HepG2 (cell line): Measurements from ENCODE around the gene CD164L2. TPM values are rescaled to one million over a fixed set of nuclear protein-coding genes. Genes with fewer than 3 reads are reported as not detected.
A peak's percentile ranks its signal among the peaks of the same experiment; 100 is the strongest.

Experiments
- ATAC-seq: fragments of 200-7000 bp; cut with Tn5 transposase; 3 replicates; pipeline ENCODE4 v1.9.1; 2020; ENCODE audit warnings: mild to moderate bottlenecking, moderate library complexity
- BruUV-seq: library from RNA; stranded (reverse); fragments of 400-500 nt; replicated peaks from 2 replicates; lab custom pipeline; 2021; lab: Mats Ljungman, UMichigan
- CTCF ChIA-PET: fragments of 300-600 bp; formaldehyde crosslinking; extraction: SDS; loops from one replicate; lab custom pipeline; 2021; ENCODE audit warnings: low total read pairs, inconsistent platforms, low intra/inter-chr PET ratio; lab: Yijun Ruan, JAX
- POLR2A ChIA-PET: fragments of 350-600 bp; sonication (Branson Sonifier 250); formaldehyde crosslinking; loops from one replicate; lab custom pipeline; 2020; ENCODE audit warnings: antibody characterized with exemption, inconsistent platforms; lab: Yijun Ruan, JAX
- DNase-seq: peaks from one replicate; pipeline ENCODE4 v3.0.0-alpha.2; 2015; ENCODE audit warnings: low spot score
- FAIRE-seq: peaks from 3 replicates; lab custom pipeline; 2011; peaks lifted over from hg19 to GRCh38; lab: Jason Lieb, UNC
- H2AFZ ChIP-seq: one replicate; pipeline ENCODE4 v1.6.1; 2011; ENCODE audit warnings: low read length, inconsistent platforms
- H3K27ac ChIP-seq: fragments of 300-600 bp; 3 replicates; pipeline ENCODE4 v1.8.0; 2011; ENCODE audit warnings: mixed run types, mild to moderate bottlenecking, mixed read lengths, low read length, inconsistent platforms; ENCODE audit not compliant: insufficient read depth; ENCODE audit errors: extremely low read length
- H3K27me3 ChIP-seq, 2 experiments: fragments of 200-600 bp in 1 of 2; 2 replicates in 1 of 2; 3 replicates in 1 of 2; pipeline versions ENCODE4 v1.6.0 to v1.8.0; 2011; ENCODE audit warnings: low read length in 2 of 2, mild to moderate bottlenecking in 2 of 2, moderate library complexity in 2 of 2, inconsistent platforms in 1 of 2; ENCODE audit not compliant: insufficient read depth in 2 of 2, control insufficient read depth in 1 of 2
- H3K36me3 ChIP-seq, 2 experiments: fragments of 200-600 bp in 1 of 2; replicated peaks in 1 of 2; 2 replicates in 1 of 2; 3 replicates in 1 of 2; pipeline versions ENCODE4 v1.5.1 to v1.8.0; 2011; ENCODE audit warnings: low read length in 2 of 2, inconsistent platforms in 1 of 2; ENCODE audit not compliant: insufficient read depth in 2 of 2, control insufficient read depth in 1 of 2
- H3K4me1 ChIP-seq: 2 replicates; pipeline ENCODE4 v1.5.1; 2012; ENCODE audit warnings: low read length, inconsistent platforms; ENCODE audit not compliant: insufficient read depth
- H3K4me2 ChIP-seq: 2 replicates; pipeline ENCODE4 v1.6.0; 2011; ENCODE audit warnings: low read depth, low read length, inconsistent platforms
- H3K4me3 ChIP-seq, 3 experiments: fragments of 200-600 bp in 1 of 3; sonication (generic), shearing (Covaris generic) in 1 of 3; replicated peaks in 1 of 3; 2 replicates each; pipeline ENCODE4 v1.5.1; 2011 to 2016; ENCODE audit warnings: low read length in 3 of 3, inconsistent platforms in 2 of 3, low read depth in 2 of 3, mild to moderate bottlenecking in 2 of 3, control low read depth in 1 of 3, mixed read lengths in 1 of 3; ENCODE audit not compliant: insufficient read depth in 1 of 3
- H3K79me2 ChIP-seq: one replicate; pipeline ENCODE4 v1.6.1; 2011; ENCODE audit warnings: low read length, inconsistent platforms; ENCODE audit not compliant: insufficient read depth
- H3K9ac ChIP-seq: 2 replicates; pipeline ENCODE4 v1.6.0; 2011; ENCODE audit warnings: mild to moderate bottlenecking, low read depth, low read length, inconsistent platforms; ENCODE audit not compliant: insufficient read depth
- H3K9me3 ChIP-seq: 2 replicates; pipeline ENCODE4 v1.5.1; 2012; ENCODE audit warnings: mild to moderate bottlenecking, low read length
- H4K20me1 ChIP-seq: 2 replicates; pipeline ENCODE4 v1.6.0; 2011; ENCODE audit warnings: inconsistent platforms, mild to moderate bottlenecking, low read length, moderate library complexity; ENCODE audit not compliant: insufficient read depth
- BCL6 ChIP-seq: IDR thresholded peaks from 2 replicates; pipeline ENCODE4 v1.6.1; 2016; ENCODE audit warnings: missing genetic modification reagents, missing compliant biosample characterization
- CTCF ChIP-seq: sonication (generic); formaldehyde crosslinking; IDR thresholded peaks from 2 replicates; pipeline ENCODE4 v1.5.0; 2020; ENCODE audit warnings: mild to moderate bottlenecking, missing genetic modification reagents, moderate library complexity
- FOXK2 ChIP-seq: fragments of 450-650 bp; IDR thresholded peaks from 2 replicates; pipeline ENCODE4 v1.6.1; 2016
- GABPB1 ChIP-seq: IDR thresholded peaks from 2 replicates; pipeline ENCODE4 v1.6.1; 2016; ENCODE audit warnings: mild to moderate bottlenecking, missing genetic modification reagents, moderate library complexity, missing compliant biosample characterization
- GATAD2A ChIP-seq: IDR thresholded peaks from 2 replicates; pipeline ENCODE4 v1.6.1; 2016
- HINFP ChIP-seq: sonication (generic); formaldehyde crosslinking; IDR thresholded peaks from 2 replicates; pipeline ENCODE4 v1.4.0; 2020; ENCODE audit warnings: low read depth, mild to moderate bottlenecking, missing genetic modification reagents
- HMG20A ChIP-seq: IDR thresholded peaks from 2 replicates; pipeline ENCODE4 v1.6.1; 2016; ENCODE audit warnings: borderline replicate concordance
- KDM2A ChIP-seq: sonication (generic); formaldehyde crosslinking; IDR thresholded peaks from 2 replicates; pipeline ENCODE4 v1.4.0; 2020; ENCODE audit warnings: low read depth, missing genetic modification reagents, borderline replicate concordance
- MXI1 ChIP-seq: IDR thresholded peaks from 3 replicates; pipeline ENCODE4 v1.6.1; 2012; ENCODE audit warnings: low read depth, low read length, inconsistent platforms, borderline replicate concordance
- RXRA ChIP-seq: sonication (generic); formaldehyde crosslinking; IDR thresholded peaks from 2 replicates; pipeline ENCODE4 v1.5.1; 2020; ENCODE audit warnings: missing genetic modification reagents
- SALL1 ChIP-seq: sonication (generic); formaldehyde crosslinking; IDR thresholded peaks from 2 replicates; pipeline ENCODE4 v1.8.0; 2022; ENCODE audit warnings: mild to moderate bottlenecking, missing genetic modification reagents
- SMC3 ChIP-seq: IDR thresholded peaks from 2 replicates; pipeline ENCODE4 v1.6.1; 2011; ENCODE audit warnings: low read length, improper control_type of control experiment
- STAG1 ChIP-seq: sonication (generic); formaldehyde crosslinking; IDR thresholded peaks from 2 replicates; pipeline ENCODE4 v1.4.0; 2020; ENCODE audit warnings: missing genetic modification reagents
- THAP7 ChIP-seq: sonication (generic); formaldehyde crosslinking; IDR thresholded peaks from 2 replicates; pipeline ENCODE4 v1.8.1; 2023; ENCODE audit warnings: mild to moderate bottlenecking, missing genetic modification reagents
- XRCC5 ChIP-seq: fragments of 200-400 bp; formaldehyde crosslinking; optimal IDR thresholded peaks from 2 replicates; pipeline ENCODE3; 2017; ENCODE audit warnings: mild to moderate bottlenecking, low read length
- YY1 ChIP-seq: IDR thresholded peaks from 2 replicates; pipeline ENCODE4 v1.6.1; 2011; ENCODE audit warnings: low read length, low read depth, moderate library complexity, mild to moderate bottlenecking; ENCODE audit not compliant: insufficient read depth, insufficient replicate concordance
- ZBTB1 ChIP-seq: sonication (generic); formaldehyde crosslinking; IDR thresholded peaks from 2 replicates; pipeline ENCODE4 v1.4.0; 2020; ENCODE audit warnings: missing genetic modification reagents, borderline replicate concordance
- ZBTB42 ChIP-seq: sonication (generic); formaldehyde crosslinking; IDR thresholded peaks from 2 replicates; pipeline ENCODE4 v1.5.0; 2020; ENCODE audit warnings: mild to moderate bottlenecking, missing genetic modification reagents
- ZFX ChIP-seq: sonication (generic); formaldehyde crosslinking; IDR thresholded peaks from 2 replicates; pipeline ENCODE4 v1.4.0; 2020; ENCODE audit warnings: mild to moderate bottlenecking, low read depth, missing genetic modification reagents, moderate library complexity
- WGBS: methylation state at CpG from one replicate; pipeline ENCODE4 v1.1.6; 2017; ENCODE audit warnings: low lambda C conversion rate; 5-methylcytosine and 5-hydroxymethylcytosine counted together
- in situ Hi-C: cut with HindIII; loops from 2 replicates; pipeline ENCODE4 v1.10.0; 2017; ENCODE audit warnings: low pct_unique_long_range_greater_than_20kb; ENCODE audit not compliant: extremely low pct_ligation_motif_present
- intact Hi-C: fragments of 100-400 bp; cut with micrococcal nuclease; formaldehyde crosslinking; loops from one replicate; pipeline ENCODE4 v1.10.0; 2022; ENCODE audit not compliant: unreplicated experiment
- polyA plus RNA-seq, 8 experiments: library from polyadenylated mRNA; depleted of rRNA in 3 of 8; stranded (reverse) in 7 of 8; unstranded in 1 of 8; fragments of >200 nt; fragmentation: Illumina TruSeq in 4 of 8; extraction: Trizol in 4 of 8; gene quantifications; 2 replicates each; pipeline versions ENCODE4 v1.2.1 to v1.2.3, GENCODE V29; 2011 to 2016; ENCODE audit warnings: low read depth in 4 of 8, missing spikeins in 1 of 8, mixed read lengths in 1 of 8; ENCODE audit not compliant: insufficient read depth in 1 of 8
- total RNA-seq, 5 experiments: library from RNA; depleted of rRNA; stranded (reverse); fragments of >200 nt; fragmentation: Illumina TruSeq; extraction: Trizol; gene quantifications; 2 replicates each; pipeline ENCODE4 v1.2.3, GENCODE V29; 2016; ENCODE audit warnings: low read depth in 1 of 5

The CD164L2 gene
- total and polyA plus RNA-seq, 2 of the 13 experiments (the other 11 are each of a cell fraction or from before 2014, with no cell fraction given), result not detected

- TF ChIP-seq HINFP (CRISPR knock-in tag) (no peak), GATAD2A (CRISPR knock-in tag) (no peak), ZBTB42 (CRISPR knock-in tag) (no peak), THAP7 (CRISPR knock-in tag) (no peak), ZBTB1 (no peak), BCL6 (CRISPR knock-in tag) (no peak)
These were observed 14.0 kb upstream of the CD164L2 start (continued) for GRCh38 chr1:27397110-27397509.

- ChIA-PET POLR2A (interaction anchor here (0.6 to 1.8 kb wide), 4 partner anchors 18 to 211 kb away, joined by 3 to 6 read pairs (median 3); partner anchors contain the start of gene WASF2), CTCF (interaction anchor here (1.3 to 2.4 kb wide), 4 partner anchors 38 to 99 kb away, joined by 4 to 17 read pairs (median 8); no protein-coding TSS in a partner anchor)
- Histone ChIP-seq H3K4me2 (no peak overlapping the region), H4K20me1 (no peaks in the 10 kb centered on the region), H3K4me1 (peaks cover 28% of the 10 kb centered on the region), H3K27me3 (peaks cover 0 to 2% of the 10 kb centered on the region in 2 experiments; a peak in 2 of 5 replicates), H3K79me2 (no peaks in the 10 kb centered on the region), H3K36me3 (no peaks in the 10 kb centered on the region), H2AFZ (no peak overlapping the region), H3K27ac (no peak overlapping the region), H3K4me3 (no peak overlapping the region), H3K9ac (no peak overlapping the region), H3K9me3 (no peaks in the 10 kb centered on the region)
- FAIRE-seq, result no peak
- in situ Hi-C loops (no loop called here), intact Hi-C loops (loop anchor here (1.0 to 10.0 kb wide), 2 partner anchors 38 to 269 kb away; no protein-coding TSS in a partner anchor)
- no TSS peak for BruUV-seq
- 0% methylated on average over 7 of the region's 10 CpGs for WGBS
- peak; percentile 40 for DNase-seq
- peak; percentile 32 for ATAC-seq
- TF ChIP-seq SALL1 (peak; percentile 36; the same call in 1 of the 2 replicates), KDM2A (CRISPR knock-in tag) (peak; percentile 29; the same call in 1 of the 2 replicates), GABPB1 (0 out of 2 replicates have a peak, but pooled peaks have one; percentile 26), MXI1 (0 out of 3 replicates have a peak, but pooled peaks have one; percentile 9), FOXK2 (no peak), RXRA (CRISPR knock-in tag) (0 out of 2 replicates have a peak, but pooled peaks have one; percentile 30), CTCF (CRISPR knock-in tag) (peak; percentile 85), YY1 (peak; percentile 43), HMG20A (CRISPR knock-in tag) (no peak), ZFX (CRISPR knock-in tag) (0 out of 2 replicates have a peak, but pooled peaks have one; percentile 15), XRCC5 (peak; percentile 39), STAG1 (CRISPR knock-in tag) (peak; percentile 85), SMC3 (peak; percentile 58)
These were observed 12.5 kb upstream of the CD164L2 start for GRCh38 chr1:27395441-27396195.
